Suprapubic skin (tissue), 4 donors: ENCODE data around the gene CTNNBIP1. TPM values are rescaled to one million over a fixed set of nuclear protein-coding genes. Genes with fewer than 3 reads are reported as not detected.
A peak's percentile ranks its signal among the peaks of the same experiment; 100 is the strongest.

Experiments
- DNase-seq, 2 donors: peaks; one replicate each; pipeline ENCODE4 v3.0.0-alpha.2; 2019; ENCODE audit warnings: low spot score in 2 of 2
- H3K27ac ChIP-seq: fragments of 200-600 bp; sonication (generic); one replicate; pipeline ENCODE4 v1.5.1; 2019
- H3K27me3 ChIP-seq: fragments of 200-600 bp; sonication (generic); one replicate; pipeline ENCODE4 v1.5.1; 2019
- H3K36me3 ChIP-seq: fragments of 200-600 bp; sonication (generic); one replicate; pipeline ENCODE4 v1.5.1; 2019
- H3K4me1 ChIP-seq: fragments of 200-600 bp; sonication (generic); one replicate; pipeline ENCODE4 v1.5.1; 2019
- H3K4me3 ChIP-seq: fragments of 200-600 bp; sonication (generic); one replicate; pipeline ENCODE4 v1.5.1; 2019; ENCODE audit warnings: mild to moderate bottlenecking
- H3K9me3 ChIP-seq: fragments of 200-600 bp; sonication (generic); one replicate; pipeline ENCODE4 v1.5.1; 2019
- EP300 ChIP-seq: sonication (generic); formaldehyde crosslinking; IDR thresholded peaks from one replicate; pipeline ENCODE4 v1.6.1; 2017; ENCODE audit warnings: antibody characterized with exemption
- POLR2A ChIP-seq, 2 donors: fragments of 450-650 bp; IDR thresholded peaks; one replicate each; pipeline ENCODE4 v1.6.1; 2017; ENCODE audit warnings: antibody characterized with exemption in 2 of 2, mild to moderate bottlenecking in 2 of 2, moderate library complexity in 2 of 2
- POLR2AphosphoS5 ChIP-seq, 3 donors: sonication (generic); formaldehyde crosslinking; IDR thresholded peaks; one replicate each; pipeline ENCODE4 v1.6.1; 2017; ENCODE audit warnings: antibody characterized with exemption in 3 of 3
- WGBS: methylation state at CpG from one replicate; pipeline ENCODE4 v1.1.5; 2018; 5-methylcytosine and 5-hydroxymethylcytosine counted together
- total RNA-seq, 4 donors: library from RNA; depleted of rRNA; stranded (reverse); fragments of >200 nt; gene quantifications; one replicate each; pipeline ENCODE4 v1.1.0, GENCODE V29; 2016
- TF ChIP-seq, protein P1 (sequence below), 2 donors: fragments of 200-600 bp in 1 of 2; fragments of 450-650 bp in 1 of 2; sonication (generic) in 1 of 2; IDR thresholded peaks; one replicate each; pipeline ENCODE4 v1.5.1; 2016 to 2019; ENCODE audit warnings: antibody characterized with exemption in 2 of 2, mild to moderate bottlenecking in 1 of 2, moderate library complexity in 1 of 2

Gene CTNNBIP1
- total RNA-seq, 4 donors from 2014 or later = 197 to 538 (median 406) TPM

DNA sequence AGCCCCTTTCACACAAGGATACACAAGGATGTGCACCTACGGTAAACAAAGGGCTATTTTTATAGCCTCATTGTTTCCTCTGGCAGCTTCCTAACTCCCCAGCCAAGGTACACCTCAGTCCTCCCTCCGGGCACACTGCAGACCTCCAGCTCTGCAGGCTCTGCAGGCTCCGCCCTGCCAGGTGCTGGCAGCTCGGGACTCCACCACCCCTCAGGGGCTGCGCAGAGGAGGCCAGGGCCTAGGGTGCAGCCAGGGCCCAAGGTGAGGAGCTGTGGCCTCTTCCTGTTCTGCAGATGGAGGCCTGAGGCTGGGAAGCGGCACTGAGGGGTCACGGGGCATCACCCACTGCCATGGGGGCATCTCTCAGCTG is 66.5 kb downstream of the CTNNBIP1 start:
- Histone ChIP-seq H3K9me3 (no peaks in the 10 kb centered on the region), H3K27me3 (no peaks in the 10 kb centered on the region), H3K36me3 (no peaks in the 10 kb centered on the region), H3K27ac (peak overlapping the region; percentile 20), H3K4me1 (peaks cover 47% of the 10 kb centered on the region), H3K4me3 (no peak overlapping the region)
- TF ChIP-seq EP300 = no peak
- TF ChIP-seq POLR2A (IDR thresholded peaks at IDR 0.05) = no peak
- TF ChIP-seq, protein P1, sequence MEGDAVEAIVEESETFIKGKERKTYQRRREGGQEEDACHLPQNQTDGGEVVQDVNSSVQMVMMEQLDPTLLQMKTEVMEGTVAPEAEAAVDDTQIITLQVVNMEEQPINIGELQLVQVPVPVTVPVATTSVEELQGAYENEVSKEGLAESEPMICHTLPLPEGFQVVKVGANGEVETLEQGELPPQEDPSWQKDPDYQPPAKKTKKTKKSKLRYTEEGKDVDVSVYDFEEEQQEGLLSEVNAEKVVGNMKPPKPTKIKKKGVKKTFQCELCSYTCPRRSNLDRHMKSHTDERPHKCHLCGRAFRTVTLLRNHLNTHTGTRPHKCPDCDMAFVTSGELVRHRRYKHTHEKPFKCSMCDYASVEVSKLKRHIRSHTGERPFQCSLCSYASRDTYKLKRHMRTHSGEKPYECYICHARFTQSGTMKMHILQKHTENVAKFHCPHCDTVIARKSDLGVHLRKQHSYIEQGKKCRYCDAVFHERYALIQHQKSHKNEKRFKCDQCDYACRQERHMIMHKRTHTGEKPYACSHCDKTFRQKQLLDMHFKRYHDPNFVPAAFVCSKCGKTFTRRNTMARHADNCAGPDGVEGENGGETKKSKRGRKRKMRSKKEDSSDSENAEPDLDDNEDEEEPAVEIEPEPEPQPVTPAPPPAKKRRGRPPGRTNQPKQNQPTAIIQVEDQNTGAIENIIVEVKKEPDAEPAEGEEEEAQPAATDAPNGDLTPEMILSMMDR (IDR thresholded peaks at IDR 0.05) = no peak
- peak in 1 of 3 donors; percentile 31 for TF ChIP-seq POLR2AphosphoS5 (IDR thresholded peaks at IDR 0.05)
- WGBS = 49% methylated on average over 4 of the region's 7 CpGs
- peak in 1 of 2 donors; percentile 64 for DNase-seq

DNA sequence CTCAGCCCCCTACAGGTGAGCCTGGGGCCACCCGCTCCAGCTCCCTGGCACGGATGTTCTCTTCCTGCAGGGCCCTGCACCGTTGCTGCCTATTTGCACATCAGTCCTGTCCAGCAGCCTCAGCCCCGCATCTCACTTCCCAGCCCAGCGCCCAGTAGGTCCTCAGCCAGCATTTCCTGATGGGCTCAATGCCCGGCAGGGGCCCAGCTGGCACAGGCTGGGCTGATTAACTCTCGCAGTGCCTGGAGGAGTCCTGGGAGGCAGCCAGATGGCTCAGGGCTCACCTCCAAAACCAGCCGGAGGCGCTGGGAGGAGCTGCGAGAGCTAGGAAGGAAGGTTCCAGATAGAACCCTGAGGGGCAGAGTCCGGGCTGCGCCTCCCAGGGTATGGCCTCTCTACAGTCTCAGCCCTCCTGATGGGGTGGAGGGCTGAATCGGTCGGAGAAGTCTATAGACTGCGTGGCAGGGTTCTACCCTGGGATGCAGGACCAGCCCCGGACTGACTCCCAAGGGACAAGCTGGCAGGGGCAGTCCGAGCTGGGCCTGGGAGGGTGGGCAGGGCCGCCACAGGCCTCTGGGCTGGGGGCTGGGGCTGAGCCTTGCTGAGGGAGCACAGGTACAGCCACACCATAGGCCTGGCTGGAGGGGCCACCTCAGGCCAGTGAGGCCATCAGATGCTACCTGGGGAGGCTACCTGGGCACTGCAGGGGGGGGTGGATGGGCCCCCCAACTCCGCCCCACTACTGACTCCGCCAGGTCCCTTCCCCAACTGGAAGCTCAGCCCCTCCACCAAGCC is 67.1 kb downstream of the CTNNBIP1 start:
- Histone ChIP-seq H3K9me3 (no peaks in the 10 kb centered on the region), H3K4me1 (peaks cover 47% of the 10 kb centered on the region), H3K27me3 (no peaks in the 10 kb centered on the region), H3K36me3 (no peaks in the 10 kb centered on the region), H3K4me3 (no peak overlapping the region), H3K27ac (peak overlapping the region; percentile 67)
- TF ChIP-seq POLR2A (IDR thresholded peaks at IDR 0.05) (no peak), POLR2AphosphoS5 (IDR thresholded peaks at IDR 0.05) (no peak), EP300 (no peak)
- TF ChIP-seq, protein P1 (IDR thresholded peaks at IDR 0.05) = no peak
- WGBS = 50% methylated on average over 10 of the region's 20 CpGs
- peak in 1 of 2 donors; percentile 60 for DNase-seq

DNA sequence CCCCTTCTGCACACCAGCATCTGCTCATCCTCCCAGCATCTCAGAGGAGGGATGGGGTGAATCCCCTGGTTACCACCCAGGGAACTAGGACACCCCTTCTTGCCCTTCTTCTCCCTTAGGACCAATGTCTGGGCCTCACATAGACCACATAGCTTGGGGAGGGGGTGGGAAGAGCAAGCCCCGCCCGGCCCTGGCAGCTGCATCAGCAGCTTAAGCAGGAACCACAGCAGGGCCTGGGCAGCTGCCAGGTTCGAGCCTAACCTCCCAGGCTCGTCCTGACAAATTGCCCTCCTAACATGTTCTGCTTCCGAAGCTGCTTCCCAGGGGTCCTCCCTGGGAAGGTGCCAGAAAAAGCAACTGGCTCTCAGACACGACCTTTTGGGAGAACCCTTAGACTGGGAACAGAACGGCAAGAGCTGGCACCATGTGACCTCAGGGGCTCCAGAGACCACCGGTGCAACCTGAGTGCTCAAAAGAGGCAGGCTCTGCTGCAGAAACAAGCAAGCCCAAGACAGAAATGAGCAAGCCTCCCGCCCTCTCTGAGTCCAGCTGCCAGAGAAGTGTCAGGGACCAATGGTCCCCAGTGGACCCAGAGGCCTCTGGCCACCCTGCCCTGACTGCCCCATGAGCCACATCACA is 67.9 kb downstream of the CTNNBIP1 start:
- Histone ChIP-seq H3K27me3 (no peaks in the 10 kb centered on the region), H3K4me3 (no peak overlapping the region), H3K36me3 (no peaks in the 10 kb centered on the region), H3K9me3 (no peaks in the 10 kb centered on the region), H3K27ac (no peak overlapping the region), H3K4me1 (peaks cover 48% of the 10 kb centered on the region)
- DNase-seq = peak in 1 of 2 donors; percentile 59
- 40% methylated on average over 1 of the region's 9 CpGs for WGBS
- TF ChIP-seq POLR2A (IDR thresholded peaks at IDR 0.05) = no peak
- TF ChIP-seq POLR2AphosphoS5 (IDR thresholded peaks at IDR 0.05) = no peak
- no peak for TF ChIP-seq EP300
- TF ChIP-seq, protein P1 (IDR thresholded peaks at IDR 0.05) = no peak

DNA sequence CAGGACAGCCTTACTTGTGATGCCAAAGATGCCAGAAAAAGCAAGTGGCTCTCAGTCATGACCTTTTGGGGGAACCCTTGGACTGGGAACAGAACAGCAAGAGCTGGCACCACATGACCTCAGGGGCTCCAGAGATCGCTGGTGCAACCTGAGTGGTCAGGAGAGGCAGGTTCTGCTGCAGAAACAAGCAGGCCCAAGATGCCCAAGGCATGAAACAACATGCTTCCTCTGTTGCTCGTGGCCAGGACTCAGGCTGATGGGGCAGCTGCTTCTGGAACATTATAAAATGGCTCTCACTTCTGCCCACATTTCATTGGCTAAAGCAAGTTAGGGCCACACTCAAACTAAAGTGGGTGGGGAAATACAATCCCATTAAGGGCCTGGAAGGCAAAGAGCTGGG is 68.6 kb downstream of the CTNNBIP1 start:
- Histone ChIP-seq H3K36me3 (no peaks in the 10 kb centered on the region), H3K27ac (no peak overlapping the region), H3K9me3 (no peaks in the 10 kb centered on the region), H3K4me3 (no peak overlapping the region), H3K27me3 (no peaks in the 10 kb centered on the region), H3K4me1 (peaks cover 54% of the 10 kb centered on the region)
- WGBS = 70% methylated on average over 2 of the region's 2 CpGs
- peak in 1 of 2 donors; percentile 43 for DNase-seq
- TF ChIP-seq EP300 = no peak
- no peak for TF ChIP-seq POLR2AphosphoS5 (IDR thresholded peaks at IDR 0.05)

DNA sequence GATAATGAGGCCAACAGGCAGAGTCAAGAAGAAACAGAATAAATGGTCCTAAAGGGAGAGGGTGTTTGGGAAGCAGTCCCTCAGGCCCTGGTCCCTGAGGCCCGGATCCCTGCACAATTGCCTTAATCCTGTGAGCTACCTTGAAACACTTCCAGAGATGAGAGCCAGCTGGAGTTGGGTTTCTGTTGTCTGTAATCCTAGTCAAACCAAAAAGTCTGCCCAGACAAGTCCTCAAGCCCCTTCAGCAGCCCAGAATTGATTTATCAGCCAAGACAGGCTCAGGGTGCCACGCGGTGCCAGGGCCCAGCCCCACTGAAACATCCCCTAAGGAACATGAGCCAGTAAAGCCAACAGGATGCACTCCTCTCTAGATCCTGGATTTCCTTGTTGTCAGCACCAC is 69.9 kb downstream of the CTNNBIP1 start:
- Histone ChIP-seq H3K4me1 (peaks cover 58% of the 10 kb centered on the region), H3K27me3 (no peaks in the 10 kb centered on the region), H3K36me3 (no peaks in the 10 kb centered on the region), H3K4me3 (no peak overlapping the region), H3K9me3 (no peaks in the 10 kb centered on the region), H3K27ac (no peak overlapping the region)
- TF ChIP-seq POLR2A (IDR thresholded peaks at IDR 0.05) (no peak), EP300 (no peak), POLR2AphosphoS5 (IDR thresholded peaks at IDR 0.05) (no peak)
- TF ChIP-seq, protein P1 (IDR thresholded peaks at IDR 0.05) = no peak
- WGBS = 30% methylated on average over 3 of the region's 3 CpGs
- DNase-seq = peak in 1 of 2 donors; percentile 44
